ENCODE measurements around the gene DDX10.

DDX10 gene

GRCh38 chr11:108967571-108967970 is 302.7 kb downstream of the DDX10 start:
- Histone ChIP-seq H3K4me3 (ENCODE audit: low read depth in 1 of 2, low read length in 2 of 2) (no peak overlapping the region), H3K4me2 (ENCODE audit: insufficient read depth, low read length) (no peak overlapping the region), H4K20me1 (ENCODE audit: insufficient read depth, low read length) (no peaks in the 10 kb centered on the region), H3K4me1 (ENCODE audit: insufficient read depth, low read length) (no peaks in the 10 kb centered on the region), H3K36me3 (ENCODE audit: insufficient read depth, low read length) (no peaks in the 10 kb centered on the region), H3K27me3 (ENCODE audit: insufficient read depth, low read length, poor library complexity) (no peaks in the 10 kb centered on the region), H3K9ac (ENCODE audit: low read depth, low read length) (no peak overlapping the region), H3K79me2 (ENCODE audit: insufficient read depth, low read length) (no peaks in the 10 kb centered on the region), H3K9me3 (ENCODE audit: insufficient read depth, low read length, severe bottlenecking) (no peaks in the 10 kb centered on the region), H3K27ac (ENCODE audit: low read length) (no peak overlapping the region), H2AFZ (ENCODE audit: low read depth, low read length) (no peak overlapping the region)
- ATAC-seq (ENCODE audit: insufficient read depth, low read depth) (no peak), DNase-seq (no peak)
- TF ChIP-seq EZH2 (IDR thresholded peaks at IDR 0.05; ENCODE audit: borderline replicate concordance, low read depth, low read length, severe bottlenecking) (no peak), CTCF (IDR thresholded peaks at IDR 0.05; ENCODE audit: borderline replicate concordance, extremely low read depth, low read length, poor library complexity, severe bottlenecking) (no peak)

- H3K79me2 ChIP-seq (ENCODE audit: insufficient read depth, low read length), result no peaks in the 10 kb centered on the region
- no peak overlapping the region for H3K27ac ChIP-seq (ENCODE audit: low read length)
- H3K9ac ChIP-seq (ENCODE audit: low read depth, low read length), result no peak overlapping the region
- H3K27me3 ChIP-seq (ENCODE audit: insufficient read depth, low read length, poor library complexity), result no peaks in the 10 kb centered on the region
- H4K20me1 ChIP-seq (ENCODE audit: insufficient read depth, low read length), result no peaks in the 10 kb centered on the region
- H3K9me3 ChIP-seq (ENCODE audit: insufficient read depth, low read length, severe bottlenecking), result no peaks in the 10 kb centered on the region
- ATAC-seq (ENCODE audit: insufficient read depth, low read depth) (no peak), DNase-seq (no peak)
- H3K4me1 ChIP-seq (ENCODE audit: insufficient read depth, low read length), result no peaks in the 10 kb centered on the region
- no peak overlapping the region for H3K4me3 ChIP-seq (ENCODE audit: low read depth in 1 of 2, low read length in 2 of 2)
- no peak overlapping the region for H2AFZ ChIP-seq (ENCODE audit: low read depth, low read length)
- TF ChIP-seq CTCF (IDR thresholded peaks at IDR 0.05; ENCODE audit: borderline replicate concordance, extremely low read depth, low read length, poor library complexity, severe bottlenecking) (no peak), EZH2 (IDR thresholded peaks at IDR 0.05; ENCODE audit: borderline replicate concordance, low read depth, low read length, severe bottlenecking) (no peak)
- H3K36me3 ChIP-seq (ENCODE audit: insufficient read depth, low read length), result no peaks in the 10 kb centered on the region
- H3K4me2 ChIP-seq (ENCODE audit: insufficient read depth, low read length), result no peak overlapping the region
These were observed 305.5 kb downstream of the DDX10 start for GRCh38 chr11:108970221-108970991.

- Histone ChIP-seq H2AFZ (ENCODE audit: low read depth, low read length) (no peak overlapping the region), H3K4me3 (ENCODE audit: low read depth in 1 of 2, low read length in 2 of 2) (no peak overlapping the region), H3K4me2 (ENCODE audit: insufficient read depth, low read length) (no peak overlapping the region), H3K27me3 (ENCODE audit: insufficient read depth, low read length, poor library complexity) (no peaks in the 10 kb centered on the region), H3K79me2 (ENCODE audit: insufficient read depth, low read length) (no peaks in the 10 kb centered on the region), H3K27ac (ENCODE audit: low read length) (no peak overlapping the region), H3K4me1 (ENCODE audit: insufficient read depth, low read length) (no peaks in the 10 kb centered on the region), H3K9ac (ENCODE audit: low read depth, low read length) (no peak overlapping the region), H3K9me3 (ENCODE audit: insufficient read depth, low read length, severe bottlenecking) (no peaks in the 10 kb centered on the region), H4K20me1 (ENCODE audit: insufficient read depth, low read length) (no peaks in the 10 kb centered on the region), H3K36me3 (ENCODE audit: insufficient read depth, low read length) (no peaks in the 10 kb centered on the region)
- TF ChIP-seq EZH2 (IDR thresholded peaks at IDR 0.05; ENCODE audit: borderline replicate concordance, low read depth, low read length, severe bottlenecking), result no peak
- TF ChIP-seq CTCF (IDR thresholded peaks at IDR 0.05; ENCODE audit: borderline replicate concordance, extremely low read depth, low read length, poor library complexity, severe bottlenecking), result no peak
- ATAC-seq (ENCODE audit: insufficient read depth, low read depth), result no peak
- DNase-seq, result no peak
These were observed 308.7 kb downstream of the DDX10 start for GRCh38 chr11:108973402-108974162.
